HG03196 (cell line): Measurements from ENCODE around the gene RPS6KB1.
"Not testable (repeated sequence)": the region's sequence is repeated elsewhere in the genome, so short reads cannot be mapped to it uniquely, and the experiment has no call there.

Experiments
- ATAC-seq: cut with Tn5 transposase; IDR thresholded peaks from one replicate; pipeline ENCODE4 v1.9.1; 2021; ENCODE audit not compliant: unreplicated experiment

Gene RPS6KB1

DNA sequence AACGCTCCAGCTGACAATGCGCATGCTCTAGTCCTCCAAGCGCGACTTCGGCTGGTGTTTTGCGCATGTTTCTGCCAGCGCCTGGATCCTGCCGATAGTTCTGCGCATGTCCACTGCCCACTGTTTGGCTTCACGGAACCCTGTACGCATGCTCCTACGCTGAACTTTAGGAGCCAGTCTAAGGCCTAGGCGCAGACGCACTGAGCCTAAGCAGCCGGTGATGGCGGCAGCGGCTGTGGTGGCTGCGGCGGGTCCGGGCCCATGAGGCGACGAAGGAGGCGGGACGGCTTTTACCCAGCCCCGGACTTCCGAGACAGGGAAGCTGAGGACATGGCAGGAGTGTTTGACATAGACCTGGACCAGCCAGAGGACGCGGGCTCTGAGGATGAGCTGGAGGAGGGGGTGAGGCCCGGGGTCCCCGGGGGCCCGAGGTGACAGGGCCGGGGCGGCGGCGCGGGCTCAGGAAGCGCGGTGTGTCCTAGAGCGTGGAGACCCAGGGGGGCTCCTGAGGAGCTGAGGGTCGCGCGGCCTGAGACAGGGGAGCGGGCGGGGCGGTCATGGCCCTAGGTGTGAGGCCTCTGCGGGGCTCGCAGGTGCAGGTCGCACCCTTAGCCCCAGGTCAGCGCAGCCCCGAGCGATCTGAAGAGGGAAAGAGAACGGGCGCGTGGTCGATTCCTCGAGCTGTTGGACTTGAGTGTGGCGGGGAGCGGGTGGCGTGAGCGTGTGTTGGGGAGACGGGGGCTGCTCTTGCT is at the start of gene RPS6KB1, which contains the start of gene TUBD1:
RPS6KB1 (plus strand) TSS at position 198 of the 752 bp plus-strand sequence; CDS start at position 262, 64 bp downstream.
TUBD1 (minus strand) TSS at position 20 of the 752 bp plus-strand sequence. CDS start 1,941 bp downstream, outside the sequence.
- ATAC-seq = peak; percentile 79

- no peak for ATAC-seq
Observed at GRCh38 chr17:59844884-59845594, 47.9 kb upstream of the RPS6KB1 start.

GRCh38 chr17:59845595-59846393 is 47.1 kb upstream of the RPS6KB1 start:
- no peak for ATAC-seq

DNA sequence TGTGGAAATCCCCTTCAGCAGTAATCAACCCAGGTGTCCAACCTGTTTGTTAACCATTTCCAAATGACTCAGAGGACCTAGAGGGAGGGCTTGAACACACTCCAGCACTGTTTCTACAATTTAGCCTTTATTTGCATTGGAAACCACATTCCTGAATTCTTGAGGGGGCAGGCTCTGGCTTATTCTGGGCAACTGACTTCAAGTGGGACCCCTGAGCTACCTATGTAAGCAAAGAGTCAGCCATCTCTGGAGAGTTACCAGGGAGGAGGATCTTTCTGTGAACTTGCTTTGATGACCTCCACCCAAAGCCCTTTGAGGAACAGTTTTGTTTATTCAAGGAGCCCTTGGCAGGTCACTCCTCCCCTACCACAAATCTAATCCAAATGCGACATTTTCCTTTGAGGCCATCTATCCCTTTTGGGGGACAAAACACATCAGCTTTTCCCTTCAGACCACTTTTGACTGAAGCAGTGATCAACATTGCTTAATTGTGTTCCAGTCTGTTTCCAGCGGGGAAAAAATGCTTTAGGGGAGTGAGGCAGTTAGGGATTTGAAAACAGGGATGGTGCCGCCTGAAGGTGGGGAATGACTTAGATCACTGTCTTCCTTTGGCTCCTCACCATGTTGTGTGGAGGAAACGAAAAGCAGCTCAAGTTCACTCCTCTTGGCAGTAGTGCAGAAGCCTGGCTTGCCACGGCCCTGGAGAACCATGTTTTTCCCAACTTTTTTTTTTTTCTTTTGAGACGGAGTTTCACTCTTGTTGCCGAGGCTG is 46.3 kb upstream of the RPS6KB1 start:
- ATAC-seq = peak; percentile 45

GRCh38 chr17:59848385-59848668 is 44.6 kb upstream of the RPS6KB1 start:
- no peak for ATAC-seq

DNA sequence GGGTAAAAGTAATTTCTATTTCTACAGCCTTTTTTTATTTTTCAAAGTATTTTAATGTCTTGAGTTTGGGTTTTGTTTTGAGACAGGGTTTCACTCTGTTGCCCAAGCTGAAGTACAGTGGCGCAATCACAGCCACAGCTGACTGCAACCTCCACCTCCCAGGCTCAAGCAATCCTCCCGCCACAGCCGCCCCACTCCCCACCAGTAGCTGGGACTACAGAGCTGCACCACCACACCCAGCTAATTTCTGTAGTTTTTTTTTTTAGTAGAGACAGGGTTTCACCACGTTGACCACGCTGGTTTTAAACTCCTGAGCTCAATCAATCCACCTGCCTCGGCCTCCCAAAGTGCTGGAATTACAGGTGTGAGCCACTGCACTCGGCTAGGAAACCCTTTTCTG is 44.1 kb upstream of the RPS6KB1 start:
- no peak for ATAC-seq

DNA sequence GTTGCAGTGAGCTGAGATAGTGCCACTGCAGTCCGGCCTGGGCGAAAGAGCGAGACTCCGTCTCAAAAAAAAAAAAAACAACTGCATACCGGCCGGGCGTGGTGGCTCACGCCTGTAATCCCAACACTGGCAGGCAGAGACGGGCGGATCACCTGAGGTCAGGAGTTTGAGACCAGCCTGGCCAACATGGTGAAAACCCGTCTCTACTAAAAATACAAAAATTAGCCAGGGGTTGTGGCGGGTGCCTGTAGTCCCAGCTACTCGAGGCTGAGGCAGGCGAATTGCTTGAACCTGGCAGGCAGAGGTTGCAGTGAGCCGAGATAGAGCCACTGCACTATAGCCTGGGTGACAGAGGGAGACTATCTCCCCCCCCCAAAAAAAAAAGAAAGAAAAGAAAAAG is 42.6 kb upstream of the RPS6KB1 start:
- ATAC-seq = not testable (repeated sequence)

DNA sequence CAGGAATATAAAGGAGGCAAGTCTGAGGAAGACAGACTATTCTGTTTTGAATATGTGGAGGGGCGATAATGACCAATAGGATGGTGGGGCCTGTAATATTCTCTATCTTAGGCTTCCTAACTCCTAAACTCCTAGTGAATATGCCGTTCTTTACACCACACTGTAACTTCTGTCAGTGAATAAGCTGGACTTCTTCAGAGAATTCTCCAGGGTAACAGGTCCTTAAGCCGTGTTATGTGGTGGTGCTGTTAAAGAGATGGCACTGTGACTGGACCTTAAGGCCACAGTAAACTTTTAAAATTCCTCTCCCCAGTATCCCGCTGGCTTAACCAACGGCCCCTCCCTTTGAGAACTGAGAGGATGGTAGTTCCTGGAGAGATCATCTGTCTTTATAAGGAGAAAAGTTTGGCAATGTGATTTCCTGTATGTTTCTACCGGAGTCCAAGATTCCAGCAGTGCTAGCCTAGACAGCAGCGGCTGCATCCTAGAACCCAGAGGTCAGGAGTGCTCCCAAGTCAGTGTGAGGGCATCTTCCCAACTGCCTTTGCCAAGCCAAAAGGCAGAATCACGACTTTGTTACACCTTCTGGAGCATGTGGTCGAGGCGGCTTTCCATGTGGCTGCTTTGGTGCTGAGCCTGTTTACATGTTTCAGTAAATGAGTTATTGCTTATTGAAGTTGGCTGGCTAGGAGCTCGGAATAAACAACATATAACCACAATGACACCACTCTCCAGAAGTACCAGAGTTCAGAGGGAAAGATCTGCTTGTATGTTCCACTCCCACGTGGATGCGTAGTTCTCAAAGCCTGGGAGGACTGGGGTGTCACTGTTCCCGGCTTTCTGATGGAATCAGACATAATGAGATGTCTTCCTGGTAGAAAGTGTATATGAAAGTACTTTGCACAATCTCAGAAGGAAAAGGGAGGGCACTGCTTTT is 41.2 kb upstream of the RPS6KB1 start:
- no peak for ATAC-seq

DNA sequence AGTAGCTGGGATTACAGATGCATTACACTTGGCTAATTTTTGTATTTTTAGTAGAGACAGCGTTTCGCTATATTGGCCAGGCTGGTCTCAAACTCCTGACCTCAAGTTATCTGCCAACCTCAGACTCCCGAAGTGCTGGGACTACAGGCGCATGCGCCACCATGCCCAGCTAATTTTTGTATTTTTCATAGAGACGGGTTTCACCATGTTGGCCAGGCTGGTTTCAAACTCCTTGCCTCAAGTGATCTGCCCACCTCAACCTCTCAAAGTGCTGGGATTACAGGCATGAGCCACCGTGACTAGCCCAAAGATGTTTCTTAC is 40.1 kb upstream of the RPS6KB1 start:
- ATAC-seq = not testable (repeated sequence)

DNA sequence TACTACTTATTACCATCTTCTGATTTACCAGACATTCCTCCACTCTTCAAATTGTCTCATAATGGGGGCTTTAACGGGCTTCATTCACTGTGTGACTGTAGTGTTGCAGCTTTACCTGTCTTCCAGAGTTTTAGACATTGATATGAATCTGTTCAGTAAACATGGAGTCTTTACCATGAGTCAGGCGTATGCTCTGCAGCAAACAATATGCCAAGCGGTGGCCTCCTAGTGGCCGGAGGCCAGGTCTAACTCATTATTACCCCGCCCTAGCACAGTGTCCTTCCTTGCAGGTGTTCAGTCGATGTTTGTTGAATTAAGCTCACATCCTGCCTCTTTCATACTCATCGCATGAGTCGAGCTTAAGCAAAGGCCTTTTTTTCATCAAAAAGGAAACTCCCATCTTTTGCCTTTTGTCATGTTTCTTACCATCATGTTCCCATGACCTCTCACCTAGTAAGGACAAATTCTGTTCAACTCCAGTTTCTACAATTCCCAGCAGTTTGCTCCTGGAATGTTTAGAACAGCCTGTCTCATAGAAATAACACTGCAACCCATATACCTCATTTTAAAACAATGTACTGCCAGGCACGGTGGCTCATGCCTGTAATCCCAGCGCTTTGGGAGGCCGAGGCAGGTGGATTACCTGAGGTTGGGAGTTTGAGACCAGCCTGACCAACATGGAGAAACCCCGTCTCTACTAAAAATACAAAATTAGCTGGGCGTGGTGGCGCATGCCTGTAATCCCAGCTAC is 39.6 kb upstream of the RPS6KB1 start:
- peak; percentile 39 for ATAC-seq

GRCh38 chr17:59853919-59854729 is 38.8 kb upstream of the RPS6KB1 start:
- not testable (repeated sequence) for ATAC-seq

DNA sequence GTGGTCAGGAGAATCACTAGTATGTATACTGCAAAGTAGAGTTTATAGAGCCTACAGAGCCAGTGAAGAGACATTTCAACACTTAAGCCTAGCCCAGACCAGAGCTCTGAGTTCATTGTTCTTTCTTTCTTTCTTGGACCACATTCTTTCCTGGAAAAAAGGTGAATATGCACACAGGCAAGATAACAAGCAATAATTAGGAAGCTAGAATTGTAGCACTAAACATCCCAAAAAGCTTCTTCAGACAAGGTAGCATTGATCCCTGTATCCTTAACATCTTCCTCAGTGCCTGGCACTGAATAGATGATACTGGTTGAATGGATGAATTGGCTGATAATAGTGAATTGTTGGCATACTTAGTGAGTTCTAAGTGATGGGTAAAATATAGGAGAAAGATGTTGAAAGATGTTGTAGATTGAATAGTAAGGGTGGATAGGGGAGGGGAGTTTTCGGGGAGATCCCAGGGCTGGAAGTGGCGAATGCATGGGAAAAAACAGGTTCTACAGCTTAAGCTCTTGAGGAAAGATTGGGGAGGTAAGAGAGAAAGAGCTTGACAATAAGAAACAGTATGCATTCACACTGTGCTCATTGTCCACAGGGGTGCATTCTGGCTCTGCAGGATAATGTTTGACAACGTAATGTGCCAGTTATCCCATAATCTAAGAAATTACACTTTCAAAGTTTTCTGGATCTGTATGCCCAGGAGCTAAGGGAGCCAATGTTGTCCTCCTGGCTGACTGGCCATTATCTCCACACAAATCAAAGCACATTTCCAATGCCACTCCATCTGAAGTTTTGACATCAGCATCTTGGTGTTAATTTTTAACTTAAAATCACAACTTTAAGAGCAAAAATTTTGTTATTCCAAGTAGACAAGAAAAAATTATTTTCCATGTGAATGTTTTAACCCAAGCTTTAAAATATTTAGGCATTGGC is 35.8 kb upstream of the RPS6KB1 start:
- ATAC-seq = no peak

- ATAC-seq = no peak
Observed at GRCh38 chr17:59858167-59858816, 34.6 kb upstream of the RPS6KB1 start.

DNA sequence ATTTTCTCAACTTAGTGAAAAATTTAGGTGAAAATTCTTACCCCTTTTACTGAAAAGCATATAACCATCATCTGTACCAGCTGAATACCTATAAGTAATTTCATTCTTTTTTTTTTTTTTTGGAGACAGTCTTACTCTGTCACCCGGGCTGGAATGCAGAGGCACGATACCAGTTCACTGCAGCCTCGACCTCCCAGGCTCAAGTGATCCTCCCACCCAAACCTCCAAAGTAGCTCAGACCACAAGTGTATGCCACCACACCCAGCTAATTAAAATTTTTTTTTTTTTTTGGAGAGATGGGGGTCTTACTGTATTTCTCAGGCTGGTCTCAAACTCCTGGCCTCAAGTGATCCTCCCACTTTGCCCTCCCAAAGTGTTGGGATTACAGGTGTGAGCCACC is 34.0 kb upstream of the RPS6KB1 start:
- ATAC-seq = no peak

DNA sequence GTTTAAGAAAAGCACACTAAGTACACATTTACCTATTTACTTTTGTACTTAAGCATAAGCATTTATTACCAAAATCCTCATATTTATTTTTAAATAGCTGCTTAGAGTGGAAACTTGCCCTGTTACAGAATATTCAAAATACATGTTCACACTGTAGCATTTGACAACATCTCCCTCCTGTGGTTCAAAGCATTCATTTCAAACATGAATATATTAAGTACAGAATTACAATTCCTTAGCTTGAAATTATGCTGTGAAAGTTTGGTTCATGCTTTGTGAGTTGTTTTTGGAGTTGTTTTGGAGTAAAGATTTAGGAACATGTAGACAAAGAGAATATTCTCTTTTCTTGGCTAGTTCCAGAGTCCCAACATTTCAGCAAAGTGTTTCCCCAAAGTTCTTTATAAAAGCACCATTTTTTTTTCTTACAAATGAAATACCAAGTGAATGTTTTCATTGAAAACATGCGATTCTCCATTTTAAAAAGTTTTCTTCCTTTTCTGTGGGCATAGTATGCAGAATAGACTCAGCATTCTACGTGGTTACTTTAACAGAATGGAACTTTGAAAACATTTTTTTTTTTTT is 33.4 kb upstream of the RPS6KB1 start:
- no peak for ATAC-seq

DNA sequence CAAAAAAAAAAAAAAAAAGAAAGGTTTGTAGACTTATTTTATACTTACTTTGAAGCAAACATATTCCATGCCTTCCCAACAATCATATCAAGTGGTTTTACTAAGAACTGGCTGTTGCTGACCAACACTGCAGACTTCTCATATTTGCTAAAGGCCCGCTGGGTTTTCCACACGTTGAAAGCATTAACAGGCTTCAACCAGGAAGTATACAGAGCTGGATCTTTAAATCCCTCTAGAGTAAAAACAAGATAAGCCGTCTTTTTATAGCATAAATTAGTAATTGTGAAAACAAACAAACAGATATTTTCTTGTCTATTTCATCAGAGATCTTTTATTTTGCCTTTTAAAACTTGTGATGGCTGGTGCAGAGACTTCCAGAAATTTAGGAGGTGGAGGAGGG is 29.3 kb upstream of the RPS6KB1 start:
- ATAC-seq = no peak

DNA sequence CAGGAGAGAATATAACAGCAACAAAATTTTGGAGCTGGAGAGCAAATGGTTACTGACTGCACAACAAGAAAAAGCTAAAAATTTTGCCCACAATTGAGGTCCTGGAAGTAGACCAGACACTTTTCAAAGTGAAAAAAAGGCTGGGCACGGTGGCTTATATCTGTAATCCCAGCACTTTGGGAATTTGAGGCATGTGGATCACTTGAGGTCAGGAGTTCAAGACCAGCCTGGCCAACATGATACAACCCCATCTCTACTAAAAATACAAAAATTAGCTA is 23.0 kb upstream of the RPS6KB1 start:
- ATAC-seq = no peak
